ENCODE data around the gene KIR2DL3.
"Not testable (repeated sequence)": the region's sequence is repeated elsewhere in the genome, so short reads cannot be mapped to it uniquely, and the experiment has no call there.

Gene KIR2DL3

DNA sequence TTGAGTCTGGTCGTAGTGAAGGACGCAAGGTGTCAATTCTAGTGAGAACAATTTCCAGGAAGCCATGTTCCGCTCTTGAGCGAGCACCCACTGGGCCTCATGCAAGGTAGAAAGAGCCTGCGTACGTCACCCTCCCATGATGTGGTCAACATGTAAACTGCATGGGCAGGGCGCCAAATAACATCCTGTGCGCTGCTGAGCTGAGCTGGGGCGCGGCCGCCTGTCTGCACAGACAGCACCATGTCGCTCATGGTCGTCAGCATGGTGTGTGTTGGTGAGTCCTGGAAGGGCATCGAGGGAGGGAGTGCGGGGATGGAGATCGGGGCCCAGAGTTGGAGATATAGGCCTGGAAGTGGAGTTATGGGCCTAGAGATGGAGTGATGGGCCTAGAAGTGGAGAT is at the start of gene KIR2DL3:
Gene KIR2DL3 (plus strand): TSS at position 208 of the 400 bp plus-strand sequence. CDS start 33 bp downstream, at position 241.
- not testable (repeated sequence) for DNase-seq (ENCODE audit: low read depth in 2 of 2, low spot score in 1 of 2)

DNA sequence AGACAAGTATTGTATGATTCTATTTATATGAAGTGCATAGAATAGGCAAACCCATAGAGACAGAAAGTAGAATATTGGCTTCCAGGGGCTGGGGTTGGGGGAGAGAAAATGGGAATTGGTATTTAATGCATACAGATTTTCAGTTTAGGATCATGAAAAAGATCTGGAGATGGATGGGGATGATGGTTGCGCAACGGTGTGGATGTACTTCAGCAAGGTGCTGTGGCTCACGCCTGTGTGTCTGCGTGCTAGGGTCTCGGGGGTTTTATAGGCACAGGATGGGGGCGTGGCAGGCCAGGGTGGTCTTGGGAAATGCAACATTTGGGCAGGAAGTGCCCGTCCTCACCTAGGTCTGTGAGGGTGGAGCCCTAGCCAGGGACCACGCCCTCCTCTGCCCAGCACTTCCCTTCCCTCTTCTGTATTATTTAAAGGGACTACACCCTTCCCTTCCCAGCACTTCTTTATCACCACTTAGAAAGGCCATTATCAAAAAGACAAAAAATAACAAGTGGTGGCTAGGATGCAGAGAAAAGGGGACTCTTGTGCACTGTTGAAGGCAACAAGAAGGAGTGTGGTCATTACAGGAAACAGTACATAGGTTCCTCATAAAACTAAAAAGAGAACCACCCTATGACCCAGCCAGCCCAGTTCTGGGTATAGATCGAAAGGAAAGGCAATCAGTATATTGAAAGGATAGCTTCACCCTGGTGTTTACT is 46.6 kb upstream of the KIR2DL3 start:
- DNase-seq (ENCODE audit: low read depth in 2 of 2, low spot score in 1 of 2) = no peak

DNA sequence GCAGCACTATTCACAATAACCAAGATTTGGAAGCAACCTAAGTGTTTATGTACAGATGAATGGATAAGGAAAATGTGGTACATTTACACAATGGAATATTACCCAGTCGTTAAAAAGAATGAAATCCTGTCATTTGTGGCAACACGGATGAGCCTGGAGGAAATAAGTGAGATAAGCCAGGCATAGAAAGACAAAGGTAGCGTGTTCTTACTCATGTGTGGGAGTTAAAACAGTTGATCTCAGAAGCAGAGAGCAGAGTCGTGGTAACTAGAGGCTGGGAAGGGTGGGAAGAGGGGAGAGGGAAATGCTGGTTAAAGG is 46.1 kb upstream of the KIR2DL3 start:
- no peak for DNase-seq (ENCODE audit: low read depth in 2 of 2, low spot score in 1 of 2)

- DNase-seq (ENCODE audit: low read depth in 2 of 2, low spot score in 1 of 2) = no peak
These were observed 43.7 kb upstream of the KIR2DL3 start for GRCh38 chr19:54694648-54695047.

DNA sequence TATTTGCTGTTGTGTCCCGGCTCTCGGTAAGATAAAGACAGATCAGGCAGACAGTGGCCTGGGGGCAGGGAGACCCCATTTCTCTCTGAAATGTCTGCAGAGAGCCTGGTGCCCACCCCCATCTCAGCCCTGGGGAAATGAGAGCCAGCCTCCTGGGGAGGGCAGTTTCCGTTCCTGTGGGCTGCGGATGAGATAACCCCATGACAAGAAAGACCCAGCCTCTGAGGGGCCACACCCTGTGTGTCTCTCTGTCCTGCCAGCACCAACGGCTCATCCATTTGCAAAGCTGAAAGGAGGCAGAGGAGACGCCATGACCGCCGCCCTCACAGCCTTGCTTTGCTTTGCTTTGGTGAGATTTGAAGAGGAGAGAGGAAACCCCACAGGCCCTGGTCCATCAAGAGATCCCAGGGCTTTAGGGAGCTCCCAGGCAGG is 42.2 kb upstream of the KIR2DL3 start:
- DNase-seq (ENCODE audit: low read depth in 2 of 2, low spot score in 1 of 2) = no peak

- DNase-seq (ENCODE audit: low read depth in 2 of 2, low spot score in 1 of 2) = no peak
These were observed 41.5 kb upstream of the KIR2DL3 start for GRCh38 chr19:54696766-54697165.

DNA sequence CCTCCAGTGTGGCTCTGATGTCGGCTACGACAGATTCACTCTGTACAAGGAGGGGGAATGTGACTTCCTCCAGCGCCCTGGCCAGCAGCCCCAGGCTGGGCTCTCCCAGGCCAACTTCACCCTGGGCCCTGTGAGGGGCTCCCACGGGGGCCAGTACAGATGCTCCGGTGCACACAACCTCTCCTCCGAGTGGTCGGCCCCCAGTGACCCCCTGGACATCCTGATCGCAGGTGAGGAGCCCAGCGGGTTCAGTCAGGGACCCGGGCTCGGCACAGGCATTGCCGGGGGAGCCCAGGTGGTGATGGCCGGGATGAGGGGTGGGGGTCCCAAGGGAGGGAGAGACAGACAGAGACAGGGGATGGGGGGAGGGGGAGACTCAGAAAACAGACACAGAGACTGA is 40.6 kb upstream of the KIR2DL3 start:
- not testable (repeated sequence) for DNase-seq (ENCODE audit: low read depth in 2 of 2, low spot score in 1 of 2)

GRCh38 chr19:54704928-54705327 is 33.4 kb upstream of the KIR2DL3 start:
- DNase-seq (ENCODE audit: low read depth in 2 of 2, low spot score in 1 of 2) = no peak

GRCh38 chr19:54707962-54708361 is 30.4 kb upstream of the KIR2DL3 start:
- no peak for DNase-seq (ENCODE audit: low read depth in 2 of 2, low spot score in 1 of 2)

- DNase-seq (ENCODE audit: low read depth in 2 of 2, low spot score in 1 of 2) = no peak
These were observed 29.5 kb upstream of the KIR2DL3 start for GRCh38 chr19:54708781-54709180.

DNA sequence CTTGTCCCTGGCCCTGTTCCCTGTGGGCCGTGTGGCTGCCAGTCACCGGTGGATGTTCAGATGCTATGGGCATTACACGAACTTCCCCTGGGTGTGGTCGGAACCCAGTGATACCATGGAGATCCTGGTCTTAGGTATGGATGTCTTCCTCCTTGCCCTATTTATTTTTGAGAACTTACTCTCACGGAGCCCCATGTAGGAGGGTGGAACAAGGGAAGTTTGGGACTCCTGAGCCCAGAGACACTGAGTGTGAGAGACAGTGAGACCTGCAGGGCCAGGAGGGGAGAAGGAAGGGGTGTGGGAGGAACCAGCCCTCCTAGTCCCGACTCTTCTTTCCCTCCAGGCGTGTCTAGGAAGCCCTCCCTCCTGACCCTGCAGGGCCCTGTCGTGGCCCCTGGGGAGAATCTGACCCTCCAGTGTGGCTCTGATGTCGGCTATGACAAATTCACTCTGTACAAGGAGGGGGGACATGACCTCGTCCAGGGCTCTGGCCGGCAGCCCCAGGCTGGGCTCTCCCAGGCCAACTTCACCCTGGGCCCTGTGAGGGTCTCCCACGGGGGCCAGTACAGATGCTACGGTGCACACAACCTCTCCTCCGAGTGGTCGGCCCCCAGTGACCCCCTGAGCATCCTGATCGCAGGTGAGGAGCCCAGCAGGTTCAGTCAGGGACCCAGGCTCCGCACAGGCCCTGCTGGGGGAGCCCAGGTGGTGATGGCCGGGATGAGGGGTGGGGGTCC is 28.9 kb upstream of the KIR2DL3 start:
- no peak for DNase-seq (ENCODE audit: low read depth in 2 of 2, low spot score in 1 of 2)

- not testable (repeated sequence) for DNase-seq (ENCODE audit: low read depth in 2 of 2, low spot score in 1 of 2)
These were observed 28.4 kb upstream of the KIR2DL3 start for GRCh38 chr19:54709956-54710355.

- DNase-seq (ENCODE audit: low read depth in 2 of 2, low spot score in 1 of 2) = no peak
These were observed 14.2 kb upstream of the KIR2DL3 start, which contains the start of gene KIR3DL3 for GRCh38 chr19:54724142-54724541. Gene KIR3DL3, plus strand, starts transcription at chr19:54724442. Its CDS starts 55 bp downstream, at chr19:54724497.

DNA sequence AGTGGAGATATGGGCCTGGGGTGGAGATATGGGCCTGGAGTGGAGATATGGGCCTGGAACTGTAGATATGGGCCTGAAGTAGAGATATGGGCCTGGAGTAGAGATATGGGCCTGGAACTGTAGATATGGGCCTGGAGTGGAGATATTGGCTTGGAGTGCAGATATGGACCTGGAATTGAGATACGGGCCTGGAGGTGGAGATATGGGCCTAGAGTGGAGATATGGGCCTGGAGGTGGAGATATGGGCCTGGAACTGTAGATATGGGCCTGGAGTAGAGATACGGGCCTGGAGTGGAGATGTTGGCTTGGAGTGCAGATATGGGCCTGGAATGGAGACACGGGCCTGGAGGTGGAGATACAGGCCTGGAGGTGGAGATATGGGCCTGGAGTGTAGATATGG is 13.7 kb upstream of the KIR2DL3 start:
- no peak for DNase-seq (ENCODE audit: low read depth in 2 of 2, low spot score in 1 of 2)

- no peak for DNase-seq (ENCODE audit: low read depth in 2 of 2, low spot score in 1 of 2)
These were observed 13.0 kb upstream of the KIR2DL3 start for GRCh38 chr19:54725321-54725720.

GRCh38 chr19:54727562-54727961 is 10.8 kb upstream of the KIR2DL3 start:
- no peak for DNase-seq (ENCODE audit: low read depth in 2 of 2, low spot score in 1 of 2)

- DNase-seq (ENCODE audit: low read depth in 2 of 2, low spot score in 1 of 2) = no peak
These were observed 10.1 kb upstream of the KIR2DL3 start for GRCh38 chr19:54728167-54728566.

- DNase-seq (ENCODE audit: low read depth in 2 of 2, low spot score in 1 of 2) = no peak
These were observed 8.7 kb upstream of the KIR2DL3 start for GRCh38 chr19:54729416-54730188.

DNA sequence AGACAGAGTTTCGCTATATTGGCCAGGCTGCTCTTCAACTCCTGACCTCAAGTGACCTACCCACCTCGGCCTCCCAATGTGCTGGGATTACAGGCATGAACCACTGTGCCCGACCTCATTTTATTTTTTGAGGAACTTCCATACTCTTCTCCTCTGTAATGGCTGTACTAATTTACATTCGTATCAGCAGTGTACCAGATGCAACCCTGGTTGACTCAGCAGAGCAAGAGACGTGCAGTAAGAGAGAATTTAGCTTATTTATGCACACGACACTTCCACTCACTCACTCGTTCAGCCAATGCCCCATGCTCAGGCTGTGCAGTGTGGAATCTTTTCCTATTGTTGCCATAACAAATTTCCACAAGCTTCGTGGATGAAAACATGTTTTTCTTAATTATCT is 7.1 kb upstream of the KIR2DL3 start:
- DNase-seq (ENCODE audit: low read depth in 2 of 2, low spot score in 1 of 2) = no peak

- no peak for DNase-seq (ENCODE audit: low read depth in 2 of 2, low spot score in 1 of 2)
These were observed 402 bp downstream of the KIR2DL3 start for GRCh38 chr19:54738715-54739114.

- no peak for DNase-seq (ENCODE audit: low read depth in 2 of 2, low spot score in 1 of 2)
These were observed 1.5 kb downstream of the KIR2DL3 start for GRCh38 chr19:54739587-54740497.

Measured in stimulated activated CD8-positive, alpha-beta memory T cell treated with anti-CD3 and anti-CD28 coated beads, Interleukin-4, amount 100 ng/mL, for 1 hour (primary cell).